ELF-1 (cell line): ENCODE results near the gene SMAD7.
"Not testable (repeated sequence)": the region's sequence is repeated elsewhere in the genome, so short reads cannot be mapped to it uniquely, and the experiment has no call there.

Source experiments
- DNase-seq: peaks from one replicate; pipeline ENCODE4 v3.0.0-alpha.2; 2016; ENCODE audit warnings: low read depth, low spot score

The SMAD7 gene

DNA sequence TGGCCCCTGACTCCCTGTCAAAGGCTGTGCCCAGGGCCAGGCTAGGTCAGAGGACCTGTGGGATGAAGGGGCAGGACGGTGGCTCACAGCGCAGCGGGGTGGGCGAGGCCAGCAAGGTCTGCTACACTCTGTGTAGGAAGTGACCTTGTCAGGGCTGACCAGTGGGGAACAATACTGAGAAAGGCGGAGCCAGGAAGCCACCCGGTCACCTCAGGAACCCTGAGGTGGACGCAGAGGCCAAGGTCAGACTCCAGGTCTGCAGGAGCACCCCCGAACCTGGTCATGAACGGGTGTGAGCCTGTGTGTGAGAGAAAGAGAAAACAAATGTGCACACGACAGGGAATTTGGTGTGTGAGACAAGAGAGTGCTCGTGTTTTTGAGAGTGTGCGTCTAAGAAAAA is 72.3 kb downstream of the SMAD7 start:
- DNase-seq, result no peak

DNA sequence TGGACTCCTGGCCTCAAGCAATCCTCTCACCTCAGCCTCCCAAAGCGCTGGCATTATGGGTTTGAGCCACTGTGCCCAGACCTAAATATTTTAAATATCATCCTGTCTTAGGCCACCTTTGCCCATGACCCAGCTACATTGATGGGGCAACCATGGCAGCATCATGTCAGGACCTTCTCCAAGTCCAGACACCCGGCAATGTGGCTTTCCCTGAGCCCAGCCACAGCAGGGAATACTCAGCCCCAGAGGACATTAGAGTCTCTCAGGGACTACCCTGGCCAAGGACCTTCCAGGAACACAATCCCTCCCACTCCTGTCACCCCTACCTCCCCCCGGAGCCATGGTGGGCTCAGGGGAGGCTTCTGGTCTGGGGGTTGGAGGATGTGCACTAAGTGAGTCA is 72.8 kb downstream of the SMAD7 start:
- no peak for DNase-seq

DNA sequence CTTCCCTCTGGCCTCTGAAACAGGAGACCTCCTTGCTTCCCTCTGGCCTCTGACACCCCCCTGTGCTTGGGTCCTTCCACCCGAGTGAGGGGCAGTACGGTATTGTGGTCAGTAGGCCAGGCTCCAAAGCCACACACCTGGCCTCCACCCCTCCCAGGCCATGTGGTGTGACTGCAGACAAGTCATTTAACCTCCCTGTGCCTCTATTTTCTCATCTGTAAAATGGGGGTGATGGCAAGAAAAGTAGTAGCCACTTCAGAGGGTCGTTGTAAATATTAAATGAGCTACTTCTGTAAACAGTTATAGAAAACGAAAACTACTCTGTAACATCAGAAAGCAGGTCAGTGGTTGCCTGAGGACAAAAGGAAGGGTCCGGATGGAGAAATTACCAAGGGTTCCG is 74.2 kb downstream of the SMAD7 start:
- no peak for DNase-seq

DNA sequence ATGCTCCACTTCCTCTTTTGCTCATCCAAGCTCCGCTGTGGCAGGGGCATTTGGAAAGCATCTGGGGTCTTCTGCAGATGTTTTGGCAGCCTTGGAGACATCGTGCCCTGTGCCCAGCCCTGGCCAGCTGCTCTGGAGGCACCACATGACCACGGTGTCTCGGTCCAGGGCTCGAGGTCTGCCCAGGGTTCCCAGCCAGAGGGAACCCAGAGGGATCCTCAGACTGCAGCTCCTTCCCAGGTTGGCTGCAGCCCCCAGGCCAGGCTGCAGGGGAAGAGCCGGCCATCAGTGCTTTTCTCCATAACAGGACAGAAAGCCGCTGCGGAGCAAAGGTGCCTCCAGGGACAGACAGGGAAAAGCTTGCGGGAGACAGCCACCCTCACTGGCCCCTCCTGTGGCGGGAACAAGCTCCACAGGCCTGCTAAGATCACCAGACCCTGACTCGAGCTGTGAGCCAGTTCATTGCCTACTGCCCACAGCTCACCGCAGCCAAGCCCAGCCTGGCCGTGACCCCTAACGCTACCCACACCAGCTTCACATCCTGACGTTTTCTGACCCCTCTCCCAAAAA is 74.7 kb downstream of the SMAD7 start:
- DNase-seq, result peak; percentile 79

DNA sequence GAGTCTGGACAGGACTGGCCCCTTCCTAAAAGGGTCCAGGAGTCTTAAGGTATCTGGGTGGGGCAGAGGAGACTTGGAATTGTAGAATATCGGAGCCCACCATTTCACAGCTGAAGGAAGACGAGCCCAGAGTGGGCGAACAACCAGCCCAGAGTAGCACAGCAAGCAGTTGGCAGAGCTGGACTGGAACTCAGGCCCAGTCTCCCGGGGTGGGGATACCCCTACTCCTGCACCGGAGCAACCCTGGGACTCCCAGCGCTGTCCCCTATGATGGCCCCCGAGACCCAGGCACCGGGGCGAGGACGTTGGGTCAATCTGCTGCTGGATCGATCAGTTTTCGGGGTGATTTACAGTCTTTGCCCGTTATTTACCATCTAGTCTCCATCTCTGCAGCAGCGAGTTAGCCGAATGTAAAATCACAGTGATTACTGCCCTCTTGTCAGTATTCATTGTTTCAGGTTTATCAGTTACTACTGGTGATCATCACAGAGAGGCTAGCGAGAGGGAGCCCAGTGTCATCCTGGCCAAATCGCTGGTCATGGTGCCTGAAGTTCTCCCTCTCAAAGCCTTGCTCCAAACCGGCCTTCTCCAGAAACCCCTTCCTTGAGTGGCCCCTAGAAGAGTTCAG is 75.3 kb downstream of the SMAD7 start:
- DNase-seq, result no peak

DNA sequence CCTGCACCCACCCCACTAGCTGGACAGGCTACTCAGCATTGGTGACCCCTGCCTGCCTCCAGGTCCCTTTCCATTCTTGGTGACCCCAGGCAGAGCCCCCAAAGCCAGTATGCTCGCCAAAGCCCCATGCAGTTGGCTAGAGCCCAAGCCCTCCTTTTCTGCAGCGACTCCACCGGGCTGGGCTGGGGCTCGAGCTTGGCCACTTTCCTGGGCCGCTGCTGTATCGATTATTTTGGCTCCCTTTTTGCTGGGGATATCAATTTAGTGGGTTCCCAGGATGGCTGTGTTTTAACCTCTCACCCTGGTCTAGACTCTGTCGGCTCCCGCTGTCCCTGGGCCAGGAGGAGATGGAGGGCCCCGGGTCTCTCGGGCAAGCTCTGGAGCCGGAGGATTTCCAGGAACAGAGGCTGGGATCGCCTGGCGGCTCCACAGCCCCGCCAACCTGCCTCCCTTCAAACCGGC is 76.0 kb downstream of the SMAD7 start:
- no peak for DNase-seq

DNA sequence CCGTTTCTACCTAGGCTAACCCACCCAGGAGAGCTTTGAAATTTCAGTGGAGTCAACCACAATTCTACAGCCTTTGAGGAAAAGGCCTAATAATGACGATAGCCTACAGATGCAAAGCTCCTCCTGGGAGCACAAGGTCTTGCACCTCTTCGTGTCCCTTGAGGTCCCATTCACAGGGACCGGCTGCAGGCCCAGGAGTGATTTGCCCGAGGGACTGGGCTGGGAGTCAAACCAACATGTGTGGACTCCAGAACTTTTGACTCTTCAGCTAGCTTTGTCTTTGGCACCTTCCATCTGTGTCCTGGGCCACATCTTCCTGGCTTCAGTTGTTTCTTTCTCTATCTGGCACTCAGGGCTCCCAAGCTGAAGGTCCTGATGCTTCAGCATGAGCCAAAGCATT is 76.5 kb downstream of the SMAD7 start:
- no peak for DNase-seq

DNA sequence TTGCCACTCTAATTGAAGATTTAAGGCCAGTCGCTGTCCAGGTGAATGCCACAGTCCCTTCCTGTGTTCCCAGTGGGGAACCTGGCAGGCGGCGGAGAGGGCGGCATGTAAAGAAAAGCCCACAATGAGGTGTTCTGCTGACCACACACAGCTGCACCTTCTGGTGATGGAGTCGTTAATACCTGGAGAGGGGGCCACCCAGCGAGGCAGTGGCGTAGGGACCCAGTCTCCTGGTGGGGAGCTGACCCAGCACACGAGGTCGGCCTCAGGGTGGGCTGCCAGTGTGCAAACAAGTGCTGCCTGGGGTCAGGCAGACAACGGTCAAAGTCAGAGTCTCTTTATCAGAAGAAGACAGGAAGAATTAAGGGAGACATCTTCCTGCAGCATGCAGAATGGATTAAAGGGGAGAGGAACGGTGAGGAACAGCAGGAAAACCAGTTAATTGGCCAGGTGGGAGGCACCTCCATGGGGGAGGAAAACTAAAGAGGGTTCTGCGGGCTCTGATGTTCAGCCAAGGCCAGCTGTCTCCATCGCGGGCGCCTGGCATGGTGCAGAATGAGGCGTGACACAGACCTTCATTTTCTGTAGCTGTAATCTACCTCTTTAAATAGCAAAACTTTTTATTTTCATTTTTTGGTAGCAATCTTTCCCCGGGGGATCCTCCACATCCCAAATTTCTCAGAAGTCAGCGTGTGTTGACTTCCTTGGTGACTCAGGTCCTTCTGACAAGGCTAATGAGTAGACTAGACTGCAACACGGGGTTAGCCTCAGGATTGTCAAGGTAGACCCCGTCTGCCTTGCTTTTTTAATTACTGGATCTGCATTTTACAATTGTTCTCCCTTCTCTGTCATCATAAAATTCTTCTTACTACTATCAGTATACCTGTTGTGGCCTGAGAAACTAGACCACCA is 78.3 kb downstream of the SMAD7 start:
- no peak for DNase-seq

DNA sequence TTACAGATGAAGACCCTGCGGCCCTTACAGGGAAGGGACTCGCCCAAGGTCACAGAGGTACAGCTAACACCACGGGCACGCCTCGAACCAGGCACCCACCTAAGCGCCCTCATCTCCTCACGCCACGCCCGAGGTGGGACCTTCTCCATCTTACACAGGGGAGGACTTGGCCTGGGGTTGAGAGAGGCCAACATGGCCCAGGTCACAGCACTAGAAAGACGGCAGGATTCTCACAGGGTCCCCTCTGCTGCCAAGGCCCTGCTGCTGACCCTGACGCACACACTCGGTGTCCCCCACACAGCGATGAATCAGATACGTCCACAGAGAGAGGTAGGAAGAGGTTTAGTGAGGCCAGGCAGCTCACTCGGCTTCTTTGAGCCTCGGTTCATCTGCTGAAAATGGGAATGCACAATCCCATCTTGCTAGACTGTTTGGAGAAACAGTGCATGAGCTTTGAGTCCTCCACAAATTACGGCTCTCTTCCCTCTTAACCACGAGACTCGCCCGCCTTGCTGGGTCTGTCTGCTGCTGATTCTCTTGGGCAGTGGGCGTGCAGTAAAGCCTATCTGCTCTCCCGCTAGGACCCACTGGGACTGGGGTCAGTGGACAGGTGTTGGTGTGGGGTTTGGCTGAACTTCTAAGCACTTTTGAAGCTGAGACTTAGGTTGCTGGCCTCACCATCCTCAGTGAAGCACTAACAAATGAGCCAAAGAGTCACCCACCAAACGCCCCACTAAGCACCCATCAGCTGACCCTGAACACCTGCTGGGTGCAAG is 79.2 kb downstream of the SMAD7 start:
- no peak for DNase-seq

DNA sequence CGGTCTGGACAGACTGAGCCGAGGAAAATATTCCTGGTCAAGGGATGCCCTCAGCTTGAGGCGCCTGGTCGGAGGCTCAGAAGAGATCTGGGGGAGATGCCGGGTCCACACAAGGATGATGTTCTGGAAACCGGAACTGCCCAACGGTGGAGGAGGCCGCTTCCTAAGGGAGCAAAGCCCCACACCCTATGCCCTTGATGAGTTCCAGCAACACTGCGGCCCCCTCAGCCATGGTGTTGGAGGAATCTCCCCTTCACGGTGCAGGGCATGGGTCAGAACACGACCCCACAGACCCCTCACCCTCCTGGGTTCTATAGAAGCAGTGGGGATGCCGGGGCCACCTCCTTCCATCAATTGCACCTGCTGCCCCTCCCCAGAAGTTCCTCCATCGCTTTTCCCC is 79.8 kb downstream of the SMAD7 start:
- DNase-seq, result not testable (repeated sequence)
